Muscle layer of duodenum (tissue), 2 donors: ENCODE data around the gene ARID3C.
A peak's percentile ranks its signal among the peaks of the same experiment; 100 is the strongest.

Experiments
- H3K27ac ChIP-seq: one replicate; pipeline ENCODE4 v1.7.0; 2013; ENCODE audit warnings: mild to moderate bottlenecking, low read length
- H3K27me3 ChIP-seq: one replicate; pipeline ENCODE4 v1.7.0; 2013; ENCODE audit warnings: low read depth, mild to moderate bottlenecking, control low read depth, low read length
- H3K36me3 ChIP-seq, 2 donors: one replicate each; pipeline ENCODE4 v1.7.0; 2013; ENCODE audit warnings: low read length in 2 of 2, control low read depth in 1 of 2, mild to moderate bottlenecking in 1 of 2; ENCODE audit not compliant: insufficient read depth in 2 of 2, control insufficient read depth in 1 of 2
- H3K4me1 ChIP-seq, 2 donors: one replicate each; pipeline ENCODE4 v1.7.0; 2013; ENCODE audit warnings: low read length in 2 of 2, mild to moderate bottlenecking in 2 of 2, control low read depth in 1 of 2, moderate library complexity in 1 of 2; ENCODE audit not compliant: insufficient read depth in 2 of 2, control insufficient read depth in 1 of 2
- H3K4me3 ChIP-seq, 2 donors: one replicate each; pipeline ENCODE4 v1.7.0; 2013; ENCODE audit warnings: low read length in 2 of 2, low read depth in 1 of 2, mild to moderate bottlenecking in 1 of 2
- H3K9me3 ChIP-seq, 2 donors: one replicate each; pipeline ENCODE4 v1.7.0; 2013; ENCODE audit warnings: low read length in 2 of 2, control low read depth in 1 of 2, mild to moderate bottlenecking in 1 of 2; ENCODE audit not compliant: control insufficient read depth in 1 of 2
- donor health status: healthy.

Gene ARID3C

GRCh38 chr9:34620061-34620994 is 8.5 kb downstream of the ARID3C start, which contains the start of gene DCTN3:
TSS of gene DCTN3 (minus strand) at chr9:34620495. CDS start at chr9:34620464, 31 bp downstream.
- Histone ChIP-seq H3K4me1 (peaks cover 0 to 20% of the 10 kb centered on the region in 2 donors), H3K9me3 (no peaks in the 10 kb centered on the region), H3K27ac (no peak within 1 kb of the TSS), H3K27me3 (peaks cover 30% of the 10 kb centered on the region), H3K36me3 (peaks cover 30 to 35% of the 10 kb centered on the region in 2 donors), H3K4me3 (peak within 1 kb of the TSS; percentile 70 to 83)

GRCh38 chr9:34615132-34615531 is 13.7 kb downstream of the ARID3C start:
- H3K27me3 ChIP-seq = no peaks in the 10 kb centered on the region
- H3K27ac ChIP-seq = no peak overlapping the region
- peaks cover 12 to 34% of the 10 kb centered on the region in 2 donors for H3K4me1 ChIP-seq
- H3K9me3 ChIP-seq = no peaks in the 10 kb centered on the region
- no peak overlapping the region for H3K4me3 ChIP-seq
- H3K36me3 ChIP-seq = peaks cover 43 to 53% of the 10 kb centered on the region in 2 donors

GRCh38 chr9:34612788-34613390 is 16.0 kb downstream of the ARID3C start:
- H3K27ac ChIP-seq = no peak overlapping the region
- H3K27me3 ChIP-seq = no peaks in the 10 kb centered on the region
- H3K4me1 ChIP-seq = peaks cover 12 to 24% of the 10 kb centered on the region in 2 donors
- H3K9me3 ChIP-seq = no peaks in the 10 kb centered on the region
- H3K4me3 ChIP-seq = peak overlapping the region; percentile 69 to 82
- peaks cover 35 to 44% of the 10 kb centered on the region in 2 donors for H3K36me3 ChIP-seq

GRCh38 chr9:34611811-34612787 is 16.8 kb downstream of the ARID3C start, which contains the start of gene RPP25L:
TSS of gene RPP25L (minus strand) at chr9:34612097. CDS start at chr9:34611296, 801 bp downstream.
- peaks cover 27 to 36% of the 10 kb centered on the region in 2 donors for H3K36me3 ChIP-seq
- H3K4me3 ChIP-seq = peak within 1 kb of the TSS; percentile 69 to 82
- no peaks in the 10 kb centered on the region for H3K27me3 ChIP-seq
- H3K4me1 ChIP-seq = peaks cover 12 to 24% of the 10 kb centered on the region in 2 donors
- no peaks in the 10 kb centered on the region for H3K9me3 ChIP-seq
- H3K27ac ChIP-seq = peak within 1 kb of the TSS; percentile 91

- Histone ChIP-seq H3K36me3 (peaks cover 20 to 28% of the 10 kb centered on the region in 2 donors), H3K9me3 (no peaks in the 10 kb centered on the region), H3K4me1 (peaks cover 12 to 24% of the 10 kb centered on the region in 2 donors), H3K27me3 (no peaks in the 10 kb centered on the region), H3K4me3 (peak overlapping the region; percentile 69 to 82), H3K27ac (peak overlapping the region; percentile 91)
Measured at GRCh38 chr9:34611251-34611810, 17.5 kb downstream of the ARID3C start.

GRCh38 chr9:34610434-34611206 is 18.2 kb downstream of the ARID3C start:
- Histone ChIP-seq H3K27me3 (no peaks in the 10 kb centered on the region), H3K4me1 (peaks cover 12 to 24% of the 10 kb centered on the region in 2 donors), H3K27ac (no peak overlapping the region), H3K4me3 (peak overlapping the region; percentile 69 to 82), H3K36me3 (peaks cover 14 to 21% of the 10 kb centered on the region in 2 donors), H3K9me3 (no peaks in the 10 kb centered on the region)

- Histone ChIP-seq H3K4me3 (no peak overlapping the region), H3K9me3 (no peaks in the 10 kb centered on the region), H3K36me3 (no peaks in the 10 kb centered on the region)
Measured at GRCh38 chr9:34607331-34607730, 21.5 kb downstream of the ARID3C start.

GRCh38 chr9:34606905-34607304 is 22.0 kb downstream of the ARID3C start:
- H3K4me1 ChIP-seq = peaks cover 6 to 14% of the 10 kb centered on the region in 2 donors
- no peak overlapping the region for H3K4me3 ChIP-seq
- H3K9me3 ChIP-seq = no peaks in the 10 kb centered on the region
- H3K27ac ChIP-seq = no peak overlapping the region
- H3K27me3 ChIP-seq = no peaks in the 10 kb centered on the region
- H3K36me3 ChIP-seq = no peaks in the 10 kb centered on the region

More at GRCh38 chr9:34607331-34607730, 21.5 kb downstream of the ARID3C start:
- Histone ChIP-seq H3K27me3 (no peaks in the 10 kb centered on the region), H3K4me1 (peaks cover 6 to 15% of the 10 kb centered on the region in 2 donors), H3K27ac (no peak overlapping the region)

GRCh38 chr9:34606190-34606589 is 22.7 kb downstream of the ARID3C start:
- Histone ChIP-seq H3K36me3 (no peaks in the 10 kb centered on the region), H3K9me3 (no peaks in the 10 kb centered on the region), H3K27me3 (no peaks in the 10 kb centered on the region), H3K4me1 (peaks cover 3 to 9% of the 10 kb centered on the region in 2 donors), H3K4me3 (no peak overlapping the region), H3K27ac (no peak overlapping the region)
